Activated CD4-positive, alpha-beta T cell treated with anti-CD3 and anti-CD28 coated beads, Interleukin-2, amount 50 U/mL, for 24 hours (primary cell): ENCODE results near the gene MED17.
"Not testable (repeated sequence)": the region's sequence is repeated elsewhere in the genome, so short reads cannot be mapped to it uniquely, and the experiment has no call there.

Experiments used
- DNase-seq, 2 donors: peaks; one replicate each; pipeline ENCODE4 v3.0.0-alpha.2; 2020; ENCODE audit warnings: low read depth in 1 of 2, low spot score in 1 of 2

MED17 gene

GRCh38 chr11:93757924-93758865 lies 25.9 kb upstream of the MED17 start:
- DNase-seq: no peak

GRCh38 chr11:93759123-93759522 lies 25.0 kb upstream of the MED17 start:
- DNase-seq: not testable (repeated sequence)

- no peak for DNase-seq
Observed at GRCh38 chr11:93761910-93762309, 22.2 kb upstream of the MED17 start.

- DNase-seq: no peak
Observed at GRCh38 chr11:93765551-93765950, 18.5 kb upstream of the MED17 start.

GRCh38 chr11:93766504-93766903 lies 17.6 kb upstream of the MED17 start:
- no peak for DNase-seq

GRCh38 chr11:93767018-93767417 lies 17.1 kb upstream of the MED17 start:
- DNase-seq: no peak

- no peak for DNase-seq
Observed at GRCh38 chr11:93770160-93770559, 13.9 kb upstream of the MED17 start.

- DNase-seq: no peak
Observed at GRCh38 chr11:93772123-93772522, 12.0 kb upstream of the MED17 start.

- DNase-seq: no peak
Observed at GRCh38 chr11:93773045-93773477, 11.0 kb upstream of the MED17 start.

- no peak for DNase-seq
Observed at GRCh38 chr11:93773601-93774200, 10.4 kb upstream of the MED17 start.

- not testable (repeated sequence) for DNase-seq
Observed at GRCh38 chr11:93774560-93774959, 9.5 kb upstream of the MED17 start.

- no peak for DNase-seq
Observed at GRCh38 chr11:93775289-93775688, 8.8 kb upstream of the MED17 start.

- DNase-seq: no peak
Observed at GRCh38 chr11:93783362-93783761, 720 bp upstream of the MED17 start.

- DNase-seq: no peak
Observed at GRCh38 chr11:93783765-93784144, 327 bp upstream of the MED17 start.

- no peak for DNase-seq
Observed at GRCh38 chr11:93784935-93785360, 866 bp downstream of the MED17 start.

GRCh38 chr11:93791493-93791892 lies 7.4 kb downstream of the MED17 start:
- DNase-seq: no peak

GRCh38 chr11:93796441-93797231 lies 12.6 kb downstream of the MED17 start:
- DNase-seq: no peak

GRCh38 chr11:93801366-93801765 lies 17.3 kb downstream of the MED17 start:
- DNase-seq: no peak

GRCh38 chr11:93804879-93805278 lies 20.8 kb downstream of the MED17 start:
- DNase-seq: no peak

- DNase-seq: no peak
Observed at GRCh38 chr11:93807980-93808379, 23.9 kb downstream of the MED17 start.

GRCh38 chr11:93813974-93814373 lies 29.9 kb downstream of the MED17 start:
- DNase-seq: no peak
